T-helper 2 cell treated with Interferon-gamma antibody and Interleukin-4, amounts not matched to agents 100 ng/mL and 5 ng/mL, for 36 hours (primary cell): ENCODE data around the gene MATK. TPM values are rescaled to one million over a fixed set of nuclear protein-coding genes. Genes with fewer than 3 reads are reported as not detected.

ENCODE experiments used
- intact Hi-C: fragments of 100-400 bp; cut with micrococcal nuclease; formaldehyde crosslinking; loops from one replicate; pipeline ENCODE4 v1.15.1; 2023
- total RNA-seq: library from RNA; stranded (reverse); gene quantifications from 2 replicates; pipeline ENCODE4 v1.2.3, GENCODE V29; 2022

Gene MATK
- total RNA-seq, 1 donor from 2014 or later, result 16.4 TPM

DNA sequence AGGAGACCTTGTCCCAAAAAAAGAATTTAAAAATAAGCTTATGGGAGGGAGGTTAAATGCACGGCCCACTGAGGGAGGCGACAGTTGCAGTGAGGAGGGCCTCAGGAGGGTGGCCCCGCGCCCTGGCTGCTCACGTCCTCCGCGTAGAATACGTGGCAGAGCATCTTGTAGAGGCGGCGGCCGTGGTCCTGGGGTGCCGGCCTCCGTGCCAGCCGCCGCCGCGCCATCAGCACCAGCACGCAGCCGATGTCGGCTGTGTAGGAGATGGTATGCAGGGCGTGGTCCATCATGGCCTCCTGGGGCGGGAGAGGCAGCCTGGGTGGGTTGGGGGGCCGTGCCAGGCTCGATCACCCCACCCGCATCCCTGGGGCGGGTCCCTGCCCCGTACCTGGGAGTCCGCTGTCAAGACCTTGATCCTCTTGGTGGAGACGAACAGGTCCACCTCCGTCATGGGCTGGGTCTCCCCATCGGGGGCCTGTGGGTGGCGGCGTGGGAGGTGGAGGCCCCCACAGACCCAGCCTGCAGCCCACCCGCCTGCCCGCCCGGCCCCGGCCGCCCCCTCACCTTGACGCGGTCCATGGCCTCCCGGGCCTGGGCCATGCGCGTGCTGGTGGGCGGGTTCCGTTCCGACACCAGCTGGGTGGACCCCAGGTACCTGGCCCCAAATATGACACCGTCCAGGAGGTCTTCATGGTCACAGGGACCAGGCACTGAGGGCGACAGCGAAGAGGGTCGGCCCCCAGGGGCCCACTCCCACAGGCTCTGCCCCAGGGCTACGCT lies 32.4 kb downstream of the MATK start:
- intact Hi-C loops, result no loop called here

DNA sequence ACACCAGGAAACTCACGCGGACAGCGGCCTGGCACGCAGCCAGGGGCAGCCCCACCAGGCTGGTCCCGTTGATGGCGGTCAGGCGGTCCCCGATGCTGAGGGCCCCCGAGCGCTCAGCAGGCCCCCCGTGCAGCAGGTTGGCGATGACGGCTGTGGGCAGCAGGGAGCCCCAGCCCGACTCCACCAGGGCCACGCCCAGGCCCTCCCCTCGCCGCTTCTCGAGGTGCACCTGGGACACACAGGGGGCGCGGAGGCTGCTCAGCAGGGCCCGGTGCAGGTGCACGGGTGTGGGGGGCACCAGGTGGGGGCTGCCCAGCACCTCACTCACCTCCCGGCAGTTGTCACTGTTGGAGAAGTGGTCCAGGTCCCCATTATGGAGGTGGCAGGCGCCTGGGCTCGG lies 33.7 kb downstream of the MATK start:
- intact Hi-C loops, result no loop called here

DNA sequence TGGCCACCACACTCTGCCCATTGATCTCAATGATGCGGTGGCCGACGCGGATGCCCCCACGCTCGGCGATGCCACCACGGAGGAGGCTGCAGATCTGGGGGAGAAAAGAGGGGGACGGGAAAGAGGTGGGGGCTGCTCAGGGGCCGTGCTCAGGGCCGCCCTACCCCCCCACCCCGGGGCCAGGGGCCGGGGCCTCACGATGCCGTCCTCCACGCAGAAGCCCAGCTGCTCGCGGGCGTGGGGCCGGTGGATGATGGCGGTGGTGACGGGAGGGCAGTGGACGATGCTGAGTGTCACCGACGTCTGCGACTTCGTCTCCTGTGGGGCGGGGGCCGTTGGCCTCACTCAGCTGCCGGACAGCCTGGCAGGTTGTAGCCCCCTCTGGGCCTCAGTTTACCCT lies 34.9 kb downstream of the MATK start:
- intact Hi-C loops, result no loop called here

DNA sequence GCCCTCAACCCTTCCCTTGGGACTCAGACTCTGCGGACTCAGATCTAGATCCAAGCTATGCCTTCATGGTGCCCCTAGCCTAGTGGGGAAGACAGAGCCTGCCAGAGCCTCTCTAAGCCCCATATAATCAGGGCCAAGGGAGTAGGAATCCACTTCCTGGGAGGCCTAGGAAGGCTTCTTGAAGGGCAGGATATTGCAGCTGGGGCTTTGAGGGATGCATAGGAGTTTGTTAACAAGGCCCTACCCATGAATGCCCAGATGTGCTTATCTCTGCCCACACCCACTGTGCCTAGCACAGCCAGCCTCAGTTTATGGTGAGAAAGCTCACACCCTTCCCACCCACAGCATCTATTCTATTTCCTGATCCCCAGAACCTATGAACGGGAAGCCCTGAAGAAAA lies 36.0 kb downstream of the MATK start:
- intact Hi-C loops, result no loop called here

DNA sequence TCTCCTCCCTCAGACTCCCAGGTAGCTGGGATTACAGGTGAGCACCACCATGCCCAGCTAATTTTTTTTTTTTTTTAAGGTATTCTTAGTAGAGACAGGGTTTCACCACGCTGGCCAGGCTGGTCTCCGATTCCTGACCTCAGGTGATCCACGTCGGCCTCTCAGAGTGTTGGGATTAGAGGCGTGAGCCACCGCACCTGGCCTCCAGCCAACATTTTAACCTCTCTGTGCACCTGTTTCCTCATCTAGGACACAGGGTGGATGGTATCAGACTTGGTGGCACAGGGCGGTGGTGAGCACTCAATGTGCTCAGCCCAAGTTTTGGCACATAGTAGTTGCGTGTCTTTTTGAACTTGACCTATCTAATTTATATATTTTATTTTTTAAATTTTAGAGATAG lies 37.2 kb downstream of the MATK start:
- intact Hi-C loops, result no loop called here

DNA sequence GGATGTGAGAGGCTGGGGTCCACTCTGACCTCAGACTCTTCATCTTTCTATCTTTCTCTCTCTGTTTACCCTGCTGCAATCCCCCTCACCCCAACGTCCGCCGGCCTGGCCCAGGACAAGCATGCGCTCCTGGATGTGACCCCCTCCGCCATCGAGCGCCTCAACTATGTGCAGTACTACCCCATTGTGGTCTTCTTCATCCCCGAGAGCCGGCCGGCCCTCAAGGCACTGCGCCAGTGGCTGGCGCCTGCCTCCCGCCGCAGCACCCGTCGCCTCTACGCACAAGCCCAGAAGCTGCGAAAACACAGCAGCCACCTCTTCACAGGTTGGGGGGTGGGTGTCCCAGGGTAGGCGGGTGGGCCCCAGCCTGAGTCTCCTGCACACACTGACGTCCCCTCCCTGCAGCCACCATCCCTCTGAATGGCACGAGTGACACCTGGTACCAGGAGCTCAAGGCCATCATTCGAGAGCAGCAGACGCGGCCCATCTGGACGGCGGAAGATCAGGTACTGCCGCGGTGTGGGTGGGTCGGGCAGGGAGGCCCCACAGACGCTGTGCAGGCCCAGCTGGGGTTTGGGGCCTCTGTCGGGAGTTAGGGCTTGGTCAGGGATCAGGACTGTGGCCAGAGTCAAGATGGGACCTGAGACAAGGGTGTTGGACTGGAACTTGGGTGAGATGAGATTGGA lies 39.7 kb downstream of the MATK start:
- intact Hi-C loops, result no loop called here

DNA sequence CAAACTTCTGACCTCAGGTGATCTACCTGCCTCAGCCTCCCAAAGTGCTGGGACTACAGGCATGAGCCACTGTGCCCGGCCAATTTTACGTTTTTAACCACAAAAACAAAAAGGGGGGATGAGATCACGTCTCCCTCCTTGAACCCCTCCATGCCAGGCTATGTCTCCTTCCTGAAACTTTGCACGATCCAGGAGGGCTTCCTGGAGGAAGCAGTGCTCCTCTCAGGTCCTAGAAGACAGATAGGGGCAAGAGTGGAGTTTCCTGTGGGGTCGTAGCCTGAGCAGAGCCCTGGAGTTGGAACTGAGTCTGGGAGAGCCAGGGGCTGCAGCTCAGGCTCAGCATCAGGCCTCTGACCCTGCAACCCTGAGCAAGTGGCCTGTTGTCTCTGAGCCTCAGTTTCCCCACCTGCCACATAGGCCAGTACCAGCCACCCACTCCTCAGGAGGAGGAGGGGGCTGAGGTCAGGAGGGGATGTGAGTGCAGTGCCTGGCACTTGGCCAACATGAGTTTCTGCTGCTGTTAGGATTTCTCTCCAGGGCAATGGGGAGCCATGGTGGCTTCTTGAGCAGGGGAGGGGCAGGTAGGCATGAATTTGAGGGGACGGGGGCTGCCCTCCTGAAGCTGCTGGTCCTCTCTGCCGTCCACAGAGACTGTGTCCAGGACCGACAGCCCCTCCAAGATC lies 40.7 kb downstream of the MATK start:
- intact Hi-C loops, result no loop called here

DNA sequence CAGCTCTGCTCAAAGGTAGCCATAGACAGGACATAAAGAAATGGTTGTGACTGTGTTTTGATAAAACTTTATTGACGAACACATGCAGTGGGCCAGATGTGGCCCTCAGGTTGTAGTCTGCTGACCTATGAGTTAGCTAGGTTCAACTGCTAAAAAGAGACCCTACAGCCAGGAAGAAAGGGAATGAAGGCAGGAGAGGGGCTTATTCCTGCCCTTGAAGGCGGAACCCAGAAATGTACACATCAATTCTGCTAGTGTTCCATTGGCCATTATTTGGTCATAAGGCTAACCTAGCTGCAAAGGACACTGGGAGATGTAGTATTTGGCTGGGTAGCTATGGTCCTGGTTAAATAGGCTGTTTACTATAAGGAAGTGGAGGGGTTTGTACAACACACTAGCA lies 42.7 kb downstream of the MATK start:
- intact Hi-C loops, result no loop called here

DNA sequence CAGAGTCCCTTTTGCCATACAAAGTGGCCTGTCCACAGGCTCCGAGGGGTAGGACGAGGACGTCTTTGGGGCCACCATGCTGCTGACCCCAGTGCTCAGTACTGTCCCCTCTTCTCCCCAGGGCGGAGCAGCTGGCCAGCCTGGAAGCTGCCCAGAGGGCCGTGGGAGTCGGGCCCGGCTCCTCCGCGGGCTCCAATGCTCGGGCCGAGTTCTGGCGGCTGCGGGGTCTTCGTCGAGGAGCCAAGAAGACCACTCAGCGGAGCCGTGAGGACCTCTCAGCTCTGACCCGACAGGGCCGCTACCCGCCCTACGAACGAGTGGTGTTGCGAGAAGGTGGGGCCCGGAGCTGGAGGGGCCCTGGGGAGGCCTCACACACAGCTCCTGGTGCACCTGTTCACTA lies 45.8 kb downstream of the MATK start:
- intact Hi-C loops, result no loop called here

DNA sequence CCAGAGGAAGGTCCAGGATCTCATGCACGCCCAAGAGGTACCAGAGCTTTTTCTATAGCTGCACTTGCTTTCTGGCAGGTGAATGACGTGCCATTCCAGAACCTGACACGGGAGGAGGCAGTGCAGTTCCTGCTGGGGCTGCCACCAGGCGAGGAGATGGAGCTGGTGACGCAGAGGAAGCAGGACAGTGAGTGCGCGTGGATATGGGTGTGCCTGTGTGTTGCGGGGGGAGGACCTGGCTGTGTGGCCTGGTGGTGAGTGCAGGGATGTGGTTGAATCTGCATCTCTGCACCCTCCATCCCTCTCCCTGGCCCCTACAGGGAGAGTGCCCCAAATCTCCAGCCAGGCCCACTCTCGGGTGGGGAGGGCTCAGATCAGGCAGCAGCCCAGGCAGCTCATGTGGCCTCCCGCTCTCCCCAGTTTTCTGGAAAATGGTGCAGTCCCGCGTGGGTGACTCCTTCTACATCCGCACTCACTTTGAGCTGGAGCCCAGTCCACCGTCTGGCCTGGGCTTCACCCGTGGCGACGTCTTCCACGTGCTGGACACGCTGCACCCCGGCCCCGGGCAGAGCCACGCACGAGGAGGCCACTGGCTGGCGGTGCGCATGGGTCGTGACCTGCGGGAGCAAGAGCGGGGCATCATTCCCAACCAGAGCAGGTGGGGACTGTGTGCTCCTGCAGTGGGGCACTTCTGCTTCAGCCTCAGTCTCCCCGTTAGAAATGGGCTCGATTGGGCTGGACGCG lies 47.5 kb downstream of the MATK start:
- intact Hi-C loops, result no loop called here

DNA sequence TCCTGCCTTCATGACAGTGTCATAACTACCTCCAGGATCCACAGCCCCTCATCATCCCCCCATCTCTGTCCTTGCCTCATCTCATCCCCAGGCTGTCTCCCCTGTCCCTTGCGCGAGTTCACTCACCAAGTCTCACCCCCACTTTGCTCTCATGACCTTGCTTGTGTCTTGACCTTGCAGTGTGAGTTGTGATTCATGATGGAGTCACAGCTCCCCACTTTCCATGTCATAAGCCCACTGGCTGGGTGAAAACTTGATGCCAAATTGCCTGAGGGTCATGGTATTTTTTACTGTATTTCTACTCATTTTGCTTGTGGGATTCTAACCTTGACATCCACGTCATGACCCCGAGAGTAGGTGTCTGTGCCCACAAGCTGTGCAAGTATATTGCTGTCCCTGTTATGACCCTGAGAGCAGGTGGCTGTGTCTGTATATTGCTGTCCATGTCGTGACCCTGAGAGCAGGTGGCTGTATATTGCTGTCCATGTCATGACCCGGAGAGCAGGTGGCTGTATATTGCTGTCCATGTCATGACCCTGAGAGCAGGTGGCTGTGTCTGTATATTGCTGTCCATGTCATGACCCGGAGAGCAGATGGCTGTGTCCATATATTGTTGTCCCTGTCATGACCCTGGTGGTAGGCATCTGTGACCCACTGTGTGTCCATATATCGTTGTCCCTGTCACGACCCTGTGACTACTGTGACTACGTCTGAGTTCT lies 48.5 kb downstream of the MATK start:
- intact Hi-C loops, result no loop called here

DNA sequence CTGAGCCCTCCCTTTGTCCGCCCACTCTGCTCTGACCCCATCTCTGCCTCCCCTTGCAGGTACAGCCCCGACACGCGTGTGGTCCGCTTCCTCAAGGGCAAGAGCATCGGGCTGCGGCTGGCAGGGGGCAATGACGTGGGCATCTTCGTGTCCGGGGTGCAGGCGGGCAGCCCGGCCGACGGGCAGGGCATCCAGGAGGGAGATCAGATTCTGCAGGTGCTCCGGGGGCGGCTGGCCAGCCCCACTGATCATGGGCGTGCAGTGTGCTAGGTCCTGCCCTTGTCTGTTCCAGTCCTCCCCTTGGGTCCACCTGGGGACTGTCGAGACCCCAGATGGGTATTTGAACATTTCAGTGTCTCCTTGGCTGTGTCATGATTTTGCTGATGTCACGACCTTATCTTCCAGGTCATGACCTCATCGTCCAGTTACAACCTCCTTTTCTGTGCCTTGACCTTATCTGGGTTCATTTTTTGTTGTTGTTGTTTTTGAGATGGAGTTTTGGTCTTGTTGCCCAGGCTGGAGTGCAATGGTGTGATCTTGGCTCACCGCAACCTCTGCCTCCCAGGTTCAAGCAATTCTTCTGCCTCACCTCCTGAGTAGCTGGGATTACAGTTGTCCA lies 50.0 kb downstream of the MATK start:
- intact Hi-C loops, result no loop called here

DNA sequence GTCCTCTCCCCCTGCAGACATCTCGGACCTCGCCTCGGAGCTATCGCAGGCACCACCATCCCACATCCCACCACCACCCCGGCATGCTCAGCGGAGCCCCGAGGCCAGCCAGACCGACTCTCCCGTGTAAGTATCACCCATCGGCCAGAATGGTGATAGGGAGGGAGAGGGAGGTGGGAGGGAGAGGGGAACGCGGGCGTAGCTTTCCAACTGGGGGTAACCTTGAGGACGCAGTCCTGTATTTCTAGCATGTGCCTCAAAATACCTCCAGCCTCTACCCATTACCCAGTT lies 51.9 kb downstream of the MATK start:
- intact Hi-C loops, result no loop called here

DNA sequence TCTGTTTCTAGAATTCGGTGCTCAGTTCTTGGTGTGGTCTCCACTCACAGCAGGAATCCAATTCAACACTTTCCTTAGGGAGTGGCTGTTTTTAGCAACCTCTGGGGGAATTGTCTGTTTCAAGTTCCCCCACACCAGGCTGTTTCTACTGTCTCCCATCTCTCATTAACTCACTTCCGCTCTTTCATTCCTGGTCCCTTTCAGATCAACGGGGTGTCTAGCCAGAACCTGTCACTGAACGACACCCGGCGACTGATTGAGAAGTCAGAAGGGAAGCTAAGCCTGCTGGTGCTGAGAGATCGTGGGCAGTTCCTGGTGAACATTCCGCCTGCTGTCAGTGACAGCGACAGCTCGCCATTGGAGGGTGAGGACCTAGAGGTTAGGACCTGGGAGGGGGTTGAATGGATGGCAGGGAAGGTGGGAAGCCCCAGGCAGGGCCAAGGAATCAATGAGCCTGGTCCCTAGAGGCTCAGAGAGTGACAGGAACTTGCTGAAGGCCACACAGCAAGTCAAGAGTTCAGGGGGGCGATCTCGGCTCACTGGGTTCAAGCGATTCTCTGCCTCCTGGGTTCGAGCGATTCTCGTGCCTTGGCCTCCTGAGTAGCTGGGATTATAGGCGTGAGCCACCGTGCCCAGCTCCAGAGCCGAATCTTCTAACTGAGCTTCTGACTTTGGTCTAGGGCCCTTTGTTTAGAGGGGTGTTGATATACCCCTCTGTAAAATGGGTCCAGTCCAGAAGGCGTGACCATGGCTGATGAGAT lies 52.5 kb downstream of the MATK start:
- intact Hi-C loops, result no loop called here

DNA sequence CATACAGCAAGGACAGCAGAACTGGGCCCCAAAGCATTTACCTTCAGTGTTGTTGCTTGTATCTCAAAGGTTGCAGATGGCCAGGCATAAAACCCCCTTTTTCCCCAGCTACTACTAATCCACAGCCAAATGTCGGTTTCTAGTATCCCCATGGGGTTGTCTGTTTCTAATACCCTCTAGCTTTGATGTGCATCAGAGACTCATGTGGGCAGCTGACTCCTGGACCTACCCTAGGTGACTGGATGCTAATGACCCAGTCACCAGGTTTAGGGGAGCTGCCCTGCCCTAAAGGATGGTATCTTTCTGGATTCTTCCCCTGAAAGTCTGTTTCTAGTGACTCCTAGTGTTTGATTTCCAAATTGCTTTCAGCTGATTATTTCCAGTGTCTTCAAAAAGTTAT lies 54.1 kb downstream of the MATK start:
- intact Hi-C loops, result no loop called here

DNA sequence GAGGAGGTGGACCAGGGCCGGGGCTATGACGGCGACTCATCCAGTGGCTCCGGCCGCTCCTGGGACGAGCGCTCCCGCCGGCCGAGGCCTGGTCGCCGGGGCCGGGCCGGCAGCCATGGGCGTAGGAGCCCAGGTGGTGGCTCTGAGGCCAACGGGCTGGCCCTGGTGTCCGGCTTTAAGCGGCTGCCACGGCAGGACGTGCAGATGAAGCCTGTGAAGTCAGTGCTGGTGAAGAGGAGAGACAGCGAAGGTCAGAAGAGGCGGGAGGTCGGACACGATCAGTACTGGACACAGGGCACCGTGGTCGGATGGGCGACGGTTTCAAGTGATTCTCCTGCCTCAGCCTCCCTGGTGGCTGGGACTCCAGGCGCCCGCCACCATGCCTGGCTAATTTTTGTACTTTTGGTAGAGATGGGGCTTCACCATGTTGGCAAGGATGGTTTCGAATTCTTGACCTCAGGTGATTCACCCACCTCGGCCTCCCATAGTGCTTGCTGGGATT lies 55.7 kb downstream of the MATK start:
- intact Hi-C loops, result no loop called here
